GM23338 (cell line): ENCODE data around the gene MYPOP. TPM values are rescaled to one million over a fixed set of nuclear protein-coding genes. Genes with fewer than 3 reads are reported as not detected.

Experiments used
- ATAC-seq: fragments of 200-7000 bp; cut with Tn5 transposase; 3 replicates; pipeline ENCODE4 v1.9.1; 2020
- DNase-seq: peaks from one replicate; pipeline ENCODE4 v3.0.0-alpha.2; 2015; ENCODE audit warnings: low spot score
- H2AFZ ChIP-seq: fragments of 200-600 bp; sonication (generic); 2 replicates; pipeline ENCODE4 v1.8.0; 2016; ENCODE audit warnings: antibody characterized with exemption, mild to moderate bottlenecking, moderate library complexity
- H3F3A ChIP-seq: fragments of 200-600 bp; sonication (generic); replicated peaks from 2 replicates; pipeline ENCODE4 v1.8.0; 2017; ENCODE audit warnings: antibody characterized with exemption, mixed run types, low read depth
- H3K27ac ChIP-seq: fragments of 200-600 bp; sonication (generic); 2 replicates; pipeline ENCODE4 v1.6.1; 2016; ENCODE audit warnings: low read depth
- H3K27me3 ChIP-seq: fragments of 200-600 bp; sonication (generic); 2 replicates; pipeline ENCODE4 v1.8.0; 2016; ENCODE audit warnings: mild to moderate bottlenecking, mixed run types, moderate library complexity; ENCODE audit not compliant: insufficient read depth
- H3K36me3 ChIP-seq: fragments of 200-600 bp; sonication (generic); 2 replicates; pipeline ENCODE4 v1.8.0; 2016; ENCODE audit warnings: mild to moderate bottlenecking; ENCODE audit not compliant: insufficient read depth
- H3K4me1 ChIP-seq: fragments of 200-600 bp; sonication (generic); 2 replicates; pipeline ENCODE4 v1.8.0; 2016; ENCODE audit warnings: mild to moderate bottlenecking, moderate library complexity; ENCODE audit not compliant: insufficient read depth
- H3K4me2 ChIP-seq: fragments of 200-600 bp; sonication (generic); 2 replicates; pipeline ENCODE4 v1.7.1; 2017; ENCODE audit warnings: mixed run types
- H3K4me3 ChIP-seq: fragments of 200-600 bp; sonication (generic); 2 replicates; pipeline ENCODE4 v1.6.1; 2016; ENCODE audit warnings: mixed run types
- H3K79me2 ChIP-seq: fragments of 200-600 bp; sonication (generic); replicated peaks from 2 replicates; pipeline ENCODE4 v1.8.0; 2017; ENCODE audit warnings: mild to moderate bottlenecking; ENCODE audit not compliant: insufficient read depth
- H3K9me2 ChIP-seq: fragments of 200-600 bp; sonication (generic); 2 replicates; pipeline ENCODE4 v1.8.0; 2017; ENCODE audit not compliant: insufficient read depth
- H4K20me1 ChIP-seq: fragments of 200-600 bp; sonication (generic); replicated peaks from 2 replicates; pipeline ENCODE4 v1.8.0; 2017; ENCODE audit warnings: mild to moderate bottlenecking; ENCODE audit not compliant: insufficient read depth
- H3K27ac Mint-ChIP-seq: 2 replicates; pipeline ENCODE4 v1.8.0; 2020; ENCODE audit warnings: inconsistent platforms, mild to moderate bottlenecking, moderate library complexity, mixed read lengths
- H3K27me3 Mint-ChIP-seq: 3 replicates; pipeline ENCODE4 v1.8.0; 2022; ENCODE audit warnings: low read depth, mild to moderate bottlenecking, moderate library complexity, mixed read lengths, inconsistent platforms; ENCODE audit not compliant: insufficient read depth, poor library complexity
- H3K36me3 Mint-ChIP-seq: 3 replicates; pipeline ENCODE4 v1.8.0; 2021; ENCODE audit warnings: low read depth, mild to moderate bottlenecking, inconsistent platforms, moderate library complexity, mixed read lengths
- H3K4me1 Mint-ChIP-seq: 3 replicates; pipeline ENCODE4 v1.8.0; 2020; ENCODE audit warnings: mild to moderate bottlenecking, inconsistent platforms, mixed read lengths
- H3K4me3 Mint-ChIP-seq: 3 replicates; pipeline ENCODE4 v1.8.0; 2021; ENCODE audit warnings: moderate library complexity, mild to moderate bottlenecking, inconsistent platforms, mixed read lengths
- H3K9me3 Mint-ChIP-seq: 3 replicates; pipeline ENCODE4 v1.8.0; 2020; ENCODE audit warnings: moderate library complexity, mild to moderate bottlenecking, inconsistent platforms, mixed read lengths
- CREB1 ChIP-seq: fragments of 250-450 bp; sonication (Bioruptor Pico); IDR thresholded peaks from 2 replicates; pipeline ENCODE4 v1.5.0; 2020; ENCODE audit warnings: low read depth, mild to moderate bottlenecking, moderate library complexity
- CTCF ChIP-seq, 2 experiments: fragments of 200-600 bp in 1 of 2; sonication (generic) in 1 of 2; conservative IDR thresholded peaks; 2 replicates each; pipeline versions ENCODE4 v1.5.1 to v1.6.1; 2016 to 2017; ENCODE audit warnings: antibody characterized with exemption in 2 of 2, low read depth in 2 of 2, mild to moderate bottlenecking in 2 of 2, moderate library complexity in 1 of 2
- ETS1 ChIP-seq: IDR thresholded peaks from 2 replicates; pipeline ENCODE4 v1.6.1; 2016; ENCODE audit warnings: antibody characterized with exemption
- EZH2 ChIP-seq: fragments of 200-600 bp; sonication (generic); IDR thresholded peaks from one replicate; pipeline ENCODE4 v1.8.0; 2017; ENCODE audit warnings: antibody characterized with exemption, mild to moderate bottlenecking, low read depth; ENCODE audit not compliant: unreplicated experiment
- EZH2phosphoT487 ChIP-seq: fragments of 200-600 bp; sonication (generic); IDR thresholded peaks from one replicate; pipeline ENCODE4 v1.8.1; 2018; ENCODE audit warnings: antibody characterized with exemption; ENCODE audit not compliant: unreplicated experiment
- JUNB ChIP-seq: IDR thresholded peaks from one replicate; pipeline ENCODE4 v1.6.1; 2016; ENCODE audit warnings: antibody characterized with exemption; ENCODE audit not compliant: unreplicated experiment
- NANOG ChIP-seq: IDR thresholded peaks from 2 replicates; pipeline ENCODE4 v1.6.1; 2016; ENCODE audit warnings: antibody characterized with exemption, borderline replicate concordance
- POLR2AphosphoS5 ChIP-seq: IDR thresholded peaks from 2 replicates; pipeline ENCODE4 v1.6.1; 2016; ENCODE audit warnings: antibody characterized with exemption, low read depth
- STAT1 ChIP-seq: IDR thresholded peaks from one replicate; pipeline ENCODE4 v1.6.1; 2016; ENCODE audit warnings: antibody characterized with exemption; ENCODE audit not compliant: unreplicated experiment
- ZNF114 ChIP-seq: fragments of 250-450 bp; sonication (Bioruptor Pico); IDR thresholded peaks from 2 replicates; pipeline ENCODE4 v1.5.0; 2020; ENCODE audit warnings: mild to moderate bottlenecking, moderate library complexity
- ZNF331 ChIP-seq: fragments of 250-450 bp; sonication (Bioruptor Pico); IDR thresholded peaks from 2 replicates; pipeline ENCODE4 v1.5.0; 2020; ENCODE audit warnings: low read depth, mild to moderate bottlenecking, moderate library complexity
- ZNF462 ChIP-seq: fragments of 250-450 bp; sonication (Bioruptor Pico); IDR thresholded peaks from 2 replicates; pipeline ENCODE4 v1.5.0; 2020; ENCODE audit warnings: mild to moderate bottlenecking, moderate library complexity
- polyA plus RNA-seq: library from polyadenylated mRNA; unstranded; fragments of >200 nt; fragmentation: Nextera tagmentation; extraction: Ambion mirVana; gene quantifications from 2 replicates; pipeline ENCODE4 v1.2.1, GENCODE V29; 2016
- total RNA-seq: library from RNA; depleted of rRNA; stranded (reverse); fragments of >200 nt; shearing (Covaris generic); gene quantifications from 2 replicates; pipeline ENCODE4 v1.2.3, GENCODE V29; 2014
- TF ChIP-seq, protein P1 (sequence below): IDR thresholded peaks from one replicate; pipeline ENCODE4 v1.6.1; 2018; ENCODE audit warnings: antibody characterized with exemption; ENCODE audit not compliant: unreplicated experiment

MYPOP gene
- total and polyA plus RNA-seq, 2 experiments from 2014 or later: 3.0 to 6.9 TPM

DNA sequence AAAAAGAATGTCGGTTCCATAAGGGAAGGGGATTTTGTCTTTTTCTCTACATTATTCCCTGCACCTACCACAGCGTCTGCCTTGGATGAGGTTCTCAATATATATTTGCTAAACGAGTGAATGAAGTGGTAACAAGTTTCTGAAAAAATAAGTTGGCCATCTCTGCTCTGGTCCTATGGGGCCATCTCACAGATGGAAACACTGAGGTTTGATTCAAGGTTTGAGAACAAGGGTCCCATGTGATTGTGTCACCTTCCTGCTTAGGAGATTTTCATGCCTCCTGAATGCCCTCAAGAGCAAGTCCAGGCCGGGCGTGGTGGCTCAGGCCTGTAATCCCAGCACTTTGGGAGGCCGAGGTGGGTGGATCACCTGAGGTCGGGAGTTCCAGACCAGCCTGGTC, 3.2 kb downstream of the MYPOP start:
- Histone ChIP-seq H3K4me3 (no peak overlapping the region), H3K4me1 (peaks cover 6% of the 10 kb centered on the region; the same call in 1 of the 2 replicates), H3K79me2 (no peaks in the 10 kb centered on the region), H3K36me3 (no peaks in the 10 kb centered on the region), H3K9me2 (no peaks in the 10 kb centered on the region), H3F3A (peaks cover 21% of the 10 kb centered on the region; the same call in 1 of the 2 replicates), H3K27ac (no peak overlapping the region), H3K27me3 (peaks cover 23% of the 10 kb centered on the region), H3K4me2 (no peak overlapping the region), H2AFZ (no peak overlapping the region), H4K20me1 (no peaks in the 10 kb centered on the region; the same call in none of the 2 replicates)
- H3K4me3 Mint-ChIP-seq: no peak overlapping the region
- no peaks in the 10 kb centered on the region; the same call in 2 of the 3 replicates for H3K9me3 Mint-ChIP-seq
- H3K27me3 Mint-ChIP-seq: peaks cover 20% of the 10 kb centered on the region
- no peak for ATAC-seq
- H3K4me1 Mint-ChIP-seq: peaks cover 9% of the 10 kb centered on the region; the same call in 2 of the 3 replicates
- DNase-seq: no peak
- TF ChIP-seq ZNF331 (CRISPR knock-in tag) (no peak), NANOG (no peak), ZNF462 (CRISPR knock-in tag) (no peak), CREB1 (CRISPR knock-in tag) (no peak), STAT1 (no peak), POLR2AphosphoS5 (no peak), EZH2phosphoT487 (no peak), ZNF114 (CRISPR knock-in tag) (no peak), JUNB (no peak), CTCF (conservative IDR thresholded peaks at IDR 0.05; ENCODE audit: low read depth in 2 of 2) (no peak), ETS1 (no peak), EZH2 (no peak)
- TF ChIP-seq, protein P1, sequence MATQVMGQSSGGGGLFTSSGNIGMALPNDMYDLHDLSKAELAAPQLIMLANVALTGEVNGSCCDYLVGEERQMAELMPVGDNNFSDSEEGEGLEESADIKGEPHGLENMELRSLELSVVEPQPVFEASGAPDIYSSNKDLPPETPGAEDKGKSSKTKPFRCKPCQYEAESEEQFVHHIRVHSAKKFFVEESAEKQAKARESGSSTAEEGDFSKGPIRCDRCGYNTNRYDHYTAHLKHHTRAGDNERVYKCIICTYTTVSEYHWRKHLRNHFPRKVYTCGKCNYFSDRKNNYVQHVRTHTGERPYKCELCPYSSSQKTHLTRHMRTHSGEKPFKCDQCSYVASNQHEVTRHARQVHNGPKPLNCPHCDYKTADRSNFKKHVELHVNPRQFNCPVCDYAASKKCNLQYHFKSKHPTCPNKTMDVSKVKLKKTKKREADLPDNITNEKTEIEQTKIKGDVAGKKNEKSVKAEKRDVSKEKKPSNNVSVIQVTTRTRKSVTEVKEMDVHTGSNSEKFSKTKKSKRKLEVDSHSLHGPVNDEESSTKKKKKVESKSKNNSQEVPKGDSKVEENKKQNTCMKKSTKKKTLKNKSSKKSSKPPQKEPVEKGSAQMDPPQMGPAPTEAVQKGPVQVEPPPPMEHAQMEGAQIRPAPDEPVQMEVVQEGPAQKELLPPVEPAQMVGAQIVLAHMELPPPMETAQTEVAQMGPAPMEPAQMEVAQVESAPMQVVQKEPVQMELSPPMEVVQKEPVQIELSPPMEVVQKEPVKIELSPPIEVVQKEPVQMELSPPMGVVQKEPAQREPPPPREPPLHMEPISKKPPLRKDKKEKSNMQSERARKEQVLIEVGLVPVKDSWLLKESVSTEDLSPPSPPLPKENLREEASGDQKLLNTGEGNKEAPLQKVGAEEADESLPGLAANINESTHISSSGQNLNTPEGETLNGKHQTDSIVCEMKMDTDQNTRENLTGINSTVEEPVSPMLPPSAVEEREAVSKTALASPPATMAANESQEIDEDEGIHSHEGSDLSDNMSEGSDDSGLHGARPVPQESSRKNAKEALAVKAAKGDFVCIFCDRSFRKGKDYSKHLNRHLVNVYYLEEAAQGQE: no peak
- peaks cover 29% of the 10 kb centered on the region for H3K36me3 Mint-ChIP-seq
- H3K27ac Mint-ChIP-seq: no peak overlapping the region
